Measurements from ENCODE around the gene RCN2.
"Not testable (repeated sequence)": the region's sequence is repeated elsewhere in the genome, so short reads cannot be mapped to it uniquely, and the experiment has no call there.

Gene RCN2
- 64.5 to 68.0 reads per million in 2 donors for total RNA-seq

- peak; percentile 93 for DNase-seq
These were observed at the start of gene RCN2 for GRCh38 chr15:76931397-76932134. Gene RCN2 (plus strand): TSS chr15:76931749. CDS start chr15:76931842, 93 bp downstream.

- no peak for DNase-seq
These were observed 46.3 kb upstream of the RCN2 start for GRCh38 chr15:76885212-76885611.

- not testable (repeated sequence) for DNase-seq
These were observed 44.0 kb upstream of the RCN2 start for GRCh38 chr15:76887280-76888141.

- not testable (repeated sequence) for DNase-seq
These were observed 38.7 kb upstream of the RCN2 start for GRCh38 chr15:76892836-76893235.

GRCh38 chr15:76894174-76894573, 37.4 kb upstream of the RCN2 start:
- DNase-seq, result no peak

GRCh38 chr15:76898102-76898501, 33.4 kb upstream of the RCN2 start:
- no peak for DNase-seq

GRCh38 chr15:76899176-76899930, 32.2 kb upstream of the RCN2 start:
- DNase-seq, result not testable (repeated sequence)

- not testable (repeated sequence) for DNase-seq
These were observed 31.6 kb upstream of the RCN2 start for GRCh38 chr15:76899931-76900310.

- no peak for DNase-seq
These were observed 29.6 kb upstream of the RCN2 start for GRCh38 chr15:76901965-76902364.

- no peak for DNase-seq
These were observed 28.3 kb upstream of the RCN2 start for GRCh38 chr15:76903251-76903681.

- DNase-seq, result no peak
These were observed 27.0 kb upstream of the RCN2 start for GRCh38 chr15:76904461-76905012.

GRCh38 chr15:76905013-76905839, 26.3 kb upstream of the RCN2 start, which contains the start of gene SCAPER:
Gene SCAPER (minus strand): TSS chr15:76905340. CDS start chr15:76883817, 21,523 bp downstream.
- DNase-seq, result peak; percentile 90

- DNase-seq, result no peak
These were observed 25.7 kb upstream of the RCN2 start for GRCh38 chr15:76905855-76906254.

GRCh38 chr15:76912430-76912829, 19.1 kb upstream of the RCN2 start:
- DNase-seq, result no peak

- DNase-seq, result no peak
These were observed 17.8 kb upstream of the RCN2 start for GRCh38 chr15:76913737-76914136.

- no peak for DNase-seq
These were observed 15.2 kb upstream of the RCN2 start for GRCh38 chr15:76916369-76916768.

- no peak for DNase-seq
These were observed 3.3 kb upstream of the RCN2 start for GRCh38 chr15:76928201-76928600.

GRCh38 chr15:76929011-76929760, 2.4 kb upstream of the RCN2 start:
- no peak for DNase-seq

GRCh38 chr15:76930831-76931396, 635 bp upstream of the RCN2 start:
- DNase-seq, result no peak

- no peak for DNase-seq
These were observed 802 bp downstream of the RCN2 start for GRCh38 chr15:76932135-76932966.
